K562 (cell line): ENCODE measurements around the gene VN1R4.
"Not testable (repeated sequence)": the region's sequence is repeated elsewhere in the genome, so short reads cannot be mapped to it uniquely, and the experiment has no call there.

Source experiments
- EP300 ChIP-seq: IDR thresholded peaks from 2 replicates; pipeline ENCODE4 v1.6.1; 2012; ENCODE audit warnings: low read length, improper control_type of control experiment
- MAZ ChIP-seq, 2 experiments: fragments of 450-650 bp in 1 of 2; sonication (generic) in 1 of 2; formaldehyde crosslinking; IDR thresholded peaks in 1 of 2; conservative IDR thresholded peaks in 1 of 2; 2 replicates each; pipeline versions ENCODE4 v1.4.0 to v1.5.0; 2020; ENCODE audit warnings: mild to moderate bottlenecking in 1 of 2, missing genetic modification reagents in 1 of 2
- MYC ChIP-seq, 2 experiments: fragments of 250-450 bp in 1 of 2; sonication (Bioruptor Pico) in 1 of 2; IDR thresholded peaks; 2 replicates each; pipeline versions ENCODE4 v1.5.1 to v1.6.1; 2012 to 2021; ENCODE audit warnings: low read depth in 2 of 2, borderline replicate concordance in 1 of 2, improper control_type of control experiment in 1 of 2, low read length in 1 of 2, mild to moderate bottlenecking in 1 of 2, moderate library complexity in 1 of 2
- NR2C2 ChIP-seq, 2 experiments: fragments of 200-800 bp in 1 of 2; sonication (Bioruptor generic) in 1 of 2; sonication (generic) in 1 of 2; formaldehyde crosslinking in 1 of 2; IDR thresholded peaks; 2 replicates each; pipeline versions ENCODE4 v1.6.1 to v1.8.0; 2016 to 2022; ENCODE audit warnings: mild to moderate bottlenecking in 1 of 2, missing compliant biosample characterization in 1 of 2, missing genetic modification characterization in 1 of 2, missing genetic modification reagents in 1 of 2
- POLR2A ChIP-seq: fragments of 450-650 bp; conservative IDR thresholded peaks from 2 replicates; pipeline ENCODE4 v1.6.1; 2016
- STAG1 ChIP-seq: sonication (generic); formaldehyde crosslinking; IDR thresholded peaks from 2 replicates; pipeline ENCODE4 v1.5.0; 2020; ENCODE audit warnings: missing genetic modification reagents, borderline replicate concordance
- TEAD2 ChIP-seq: fragments of 450-650 bp; IDR thresholded peaks from 2 replicates; pipeline ENCODE4 v1.6.1; 2016; ENCODE audit warnings: missing genetic modification characterization, control low read depth, missing compliant biosample characterization
- TEAD4 ChIP-seq, 2 experiments: sonication (generic) in 1 of 2; formaldehyde crosslinking in 1 of 2; IDR thresholded peaks; 2 replicates each; pipeline versions ENCODE4 v1.6.1 to v1.8.0; 2012 to 2022; ENCODE audit warnings: borderline replicate concordance in 1 of 2, inconsistent platforms in 1 of 2, low read length in 1 of 2, mild to moderate bottlenecking in 1 of 2, missing genetic modification reagents in 1 of 2
- ZNF764 ChIP-seq: fragments of 250-450 bp; sonication (Bioruptor Pico); IDR thresholded peaks from 2 replicates; pipeline ENCODE4 v1.4.0; 2020; ENCODE audit warnings: low read depth, mild to moderate bottlenecking, moderate library complexity
- TF ChIP-seq, protein P1 (sequence below), 3 experiments: IDR thresholded peaks in 2 of 3; conservative IDR thresholded peaks in 1 of 3; 2 replicates each; pipeline ENCODE4 v1.5.1; 2011 to 2012; ENCODE audit warnings: low read length in 3 of 3, mild to moderate bottlenecking in 3 of 3, control low read depth in 2 of 3, improper control_type of control experiment in 1 of 3, inconsistent platforms in 1 of 3, low read depth in 1 of 3, mixed read lengths in 1 of 3, moderate library complexity in 1 of 3; ENCODE audit not compliant: insufficient read depth in 2 of 3
- TF ChIP-seq, protein P2 (sequence below): sonication (generic); formaldehyde crosslinking; IDR thresholded peaks from 2 replicates; pipeline ENCODE4 v1.8.1; 2023; ENCODE audit warnings: mild to moderate bottlenecking, missing genetic modification reagents, moderate library complexity
- TF ChIP-seq, protein P3 (sequence below): sonication (generic); formaldehyde crosslinking; IDR thresholded peaks from 2 replicates; pipeline ENCODE4 v1.9.0; 2022; ENCODE audit warnings: mild to moderate bottlenecking, missing genetic modification reagents
- TF ChIP-seq, protein P4 (sequence below), 2 experiments: fragments of 450-650 bp in 1 of 2; sonication (generic) in 1 of 2; formaldehyde crosslinking in 1 of 2; IDR thresholded peaks in 1 of 2; conservative IDR thresholded peaks in 1 of 2; 2 replicates each; pipeline versions ENCODE4 v1.6.1 to v1.8.1; 2016 to 2023; ENCODE audit warnings: mild to moderate bottlenecking in 2 of 2, moderate library complexity in 2 of 2, inconsistent platforms in 1 of 2, missing genetic modification reagents in 1 of 2
- TF ChIP-seq, protein P5 (sequence below): IDR thresholded peaks from 2 replicates; pipeline ENCODE4 v1.6.1; 2012; ENCODE audit warnings: low read depth, low read length, improper control_type of control experiment, borderline replicate concordance

DNA sequence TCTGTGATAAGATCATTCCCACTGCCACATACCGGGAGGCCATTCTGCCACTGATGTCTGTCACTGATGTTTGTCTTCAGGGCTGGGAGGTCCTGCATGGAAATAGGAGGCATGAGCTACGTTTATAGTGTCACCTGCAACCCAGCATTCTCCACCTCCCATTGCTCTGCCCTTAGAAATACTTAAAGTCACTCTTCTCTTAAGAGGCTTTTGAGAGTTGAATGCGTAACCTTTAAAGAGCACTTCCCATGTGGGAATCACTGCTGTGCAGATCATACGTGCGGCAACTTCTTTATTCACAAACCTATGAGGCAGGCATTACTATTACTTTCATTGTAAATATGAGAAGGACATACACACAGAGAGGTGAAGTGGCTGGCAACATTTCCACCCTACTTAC is at the start of gene VN1R4:
- TF ChIP-seq, protein P1, sequence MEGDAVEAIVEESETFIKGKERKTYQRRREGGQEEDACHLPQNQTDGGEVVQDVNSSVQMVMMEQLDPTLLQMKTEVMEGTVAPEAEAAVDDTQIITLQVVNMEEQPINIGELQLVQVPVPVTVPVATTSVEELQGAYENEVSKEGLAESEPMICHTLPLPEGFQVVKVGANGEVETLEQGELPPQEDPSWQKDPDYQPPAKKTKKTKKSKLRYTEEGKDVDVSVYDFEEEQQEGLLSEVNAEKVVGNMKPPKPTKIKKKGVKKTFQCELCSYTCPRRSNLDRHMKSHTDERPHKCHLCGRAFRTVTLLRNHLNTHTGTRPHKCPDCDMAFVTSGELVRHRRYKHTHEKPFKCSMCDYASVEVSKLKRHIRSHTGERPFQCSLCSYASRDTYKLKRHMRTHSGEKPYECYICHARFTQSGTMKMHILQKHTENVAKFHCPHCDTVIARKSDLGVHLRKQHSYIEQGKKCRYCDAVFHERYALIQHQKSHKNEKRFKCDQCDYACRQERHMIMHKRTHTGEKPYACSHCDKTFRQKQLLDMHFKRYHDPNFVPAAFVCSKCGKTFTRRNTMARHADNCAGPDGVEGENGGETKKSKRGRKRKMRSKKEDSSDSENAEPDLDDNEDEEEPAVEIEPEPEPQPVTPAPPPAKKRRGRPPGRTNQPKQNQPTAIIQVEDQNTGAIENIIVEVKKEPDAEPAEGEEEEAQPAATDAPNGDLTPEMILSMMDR (IDR thresholded peaks at IDR 0.05 in 2 of 3, conservative IDR thresholded peaks at IDR 0.05 in 1 of 3; ENCODE audit: insufficient read depth in 2 of 3, low read depth in 1 of 3, low read length in 3 of 3): not testable (repeated sequence)
- not testable (repeated sequence) for TF ChIP-seq STAG1 (CRISPR knock-in tag); EP300; MYC (IDR thresholded peaks at IDR 0.05; ENCODE audit: low read depth, low read length); MYC (CRISPR knock-in tag; IDR thresholded peaks at IDR 0.05; ENCODE audit: borderline replicate concordance, low read depth); TEAD2 (tag); NR2C2 (CRISPR knock-in tag; IDR thresholded peaks at IDR 0.05); NR2C2 (tag; IDR thresholded peaks at IDR 0.05); TEAD4 (IDR thresholded peaks at IDR 0.05; ENCODE audit: low read length); TEAD4 (CRISPR knock-in tag; IDR thresholded peaks at IDR 0.05; ENCODE audit: borderline replicate concordance); MAZ (CRISPR knock-in tag; conservative IDR thresholded peaks at IDR 0.05 in 1 of 2, IDR thresholded peaks at IDR 0.05 in 1 of 2); POLR2A; ZNF764 (CRISPR knock-in tag)
- TF ChIP-seq, protein P2, sequence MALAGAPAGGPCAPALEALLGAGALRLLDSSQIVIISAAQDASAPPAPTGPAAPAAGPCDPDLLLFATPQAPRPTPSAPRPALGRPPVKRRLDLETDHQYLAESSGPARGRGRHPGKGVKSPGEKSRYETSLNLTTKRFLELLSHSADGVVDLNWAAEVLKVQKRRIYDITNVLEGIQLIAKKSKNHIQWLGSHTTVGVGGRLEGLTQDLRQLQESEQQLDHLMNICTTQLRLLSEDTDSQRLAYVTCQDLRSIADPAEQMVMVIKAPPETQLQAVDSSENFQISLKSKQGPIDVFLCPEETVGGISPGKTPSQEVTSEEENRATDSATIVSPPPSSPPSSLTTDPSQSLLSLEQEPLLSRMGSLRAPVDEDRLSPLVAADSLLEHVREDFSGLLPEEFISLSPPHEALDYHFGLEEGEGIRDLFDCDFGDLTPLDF: not testable (repeated sequence)
- TF ChIP-seq, protein P3, sequence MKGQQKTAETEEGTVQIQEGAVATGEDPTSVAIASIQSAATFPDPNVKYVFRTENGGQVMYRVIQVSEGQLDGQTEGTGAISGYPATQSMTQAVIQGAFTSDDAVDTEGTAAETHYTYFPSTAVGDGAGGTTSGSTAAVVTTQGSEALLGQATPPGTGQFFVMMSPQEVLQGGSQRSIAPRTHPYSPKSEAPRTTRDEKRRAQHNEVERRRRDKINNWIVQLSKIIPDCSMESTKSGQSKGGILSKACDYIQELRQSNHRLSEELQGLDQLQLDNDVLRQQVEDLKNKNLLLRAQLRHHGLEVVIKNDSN (CRISPR knock-in tag): not testable (repeated sequence)
- TF ChIP-seq, protein P4, sequence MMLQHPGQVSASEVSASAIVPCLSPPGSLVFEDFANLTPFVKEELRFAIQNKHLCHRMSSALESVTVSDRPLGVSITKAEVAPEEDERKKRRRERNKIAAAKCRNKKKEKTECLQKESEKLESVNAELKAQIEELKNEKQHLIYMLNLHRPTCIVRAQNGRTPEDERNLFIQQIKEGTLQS (IDR thresholded peaks at IDR 0.05): not testable (repeated sequence)
- TF ChIP-seq, protein P4 (CRISPR knock-in tag; conservative IDR thresholded peaks at IDR 0.05): not testable (repeated sequence)
- TF ChIP-seq, protein P5, sequence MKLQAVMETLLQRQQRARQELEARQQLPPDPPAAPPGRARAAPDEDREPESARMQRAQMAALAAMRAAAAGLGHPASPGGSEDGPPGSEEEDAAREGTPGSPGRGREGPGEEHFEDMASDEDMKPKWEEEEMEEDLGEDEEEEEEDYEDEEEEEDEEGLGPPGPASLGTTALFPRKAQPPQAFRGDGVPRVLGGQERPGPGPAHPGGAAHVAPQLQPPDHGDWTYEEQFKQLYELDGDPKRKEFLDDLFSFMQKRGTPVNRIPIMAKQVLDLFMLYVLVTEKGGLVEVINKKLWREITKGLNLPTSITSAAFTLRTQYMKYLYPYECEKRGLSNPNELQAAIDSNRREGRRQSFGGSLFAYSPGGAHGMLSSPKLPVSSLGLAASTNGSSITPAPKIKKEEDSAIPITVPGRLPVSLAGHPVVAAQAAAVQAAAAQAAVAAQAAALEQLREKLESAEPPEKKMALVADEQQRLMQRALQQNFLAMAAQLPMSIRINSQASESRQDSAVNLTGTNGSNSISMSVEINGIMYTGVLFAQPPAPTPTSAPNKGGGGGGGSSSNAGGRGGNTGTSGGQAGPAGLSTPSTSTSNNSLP: not testable (repeated sequence)
